Keratinocyte (primary cell): ENCODE results near the gene ZNF786. TPM values are rescaled to one million over a fixed set of nuclear protein-coding genes. Genes with fewer than 3 reads are reported as not detected.

Experiments
- DNase-seq: peaks from one replicate; pipeline ENCODE4 v3.0.0-alpha.2; 2011; ENCODE audit warnings: low read depth, missing footprints, low spot score
- FAIRE-seq: peaks from 2 replicates; lab custom pipeline; 2011; peaks lifted over from hg19 to GRCh38; lab: Jason Lieb, UNC
- H2AFZ ChIP-seq: 2 replicates; pipeline ENCODE4 v1.6.0; 2012; ENCODE audit warnings: low read length, control low read depth, inconsistent platforms; ENCODE audit not compliant: control insufficient read depth
- H3K27ac ChIP-seq: 2 replicates; pipeline ENCODE4 v1.5.1; 2011; ENCODE audit warnings: low read length; ENCODE audit not compliant: control insufficient read depth, insufficient read depth
- H3K27me3 ChIP-seq: 3 replicates; pipeline ENCODE4 v1.6.0; 2011; ENCODE audit warnings: low read length; ENCODE audit not compliant: control insufficient read depth, insufficient read depth; ENCODE audit errors: extremely low read depth
- H3K36me3 ChIP-seq, 2 experiments: 2 replicates in 1 of 2; 3 replicates in 1 of 2; pipeline ENCODE4 v1.5.1; 2011; ENCODE audit warnings: low read length in 2 of 2, mild to moderate bottlenecking in 1 of 2; ENCODE audit not compliant: control insufficient read depth in 2 of 2, insufficient read depth in 2 of 2; ENCODE audit errors: extremely low read depth in 1 of 2
- H3K4me1 ChIP-seq: 3 replicates; pipeline ENCODE4 v1.5.1; 2011; ENCODE audit warnings: low read length; ENCODE audit not compliant: control insufficient read depth, insufficient read depth; ENCODE audit errors: extremely low read depth
- H3K4me2 ChIP-seq: 3 replicates; pipeline ENCODE4 v1.6.0; 2011; ENCODE audit warnings: low read depth, low read length; ENCODE audit not compliant: control insufficient read depth, insufficient read depth; ENCODE audit errors: extremely low read depth
- H3K4me3 ChIP-seq, 3 experiments: fragments of 200-600 bp in 1 of 3; sonication (generic) in 1 of 3; 2 replicates in 2 of 3; 3 replicates in 1 of 3; pipeline ENCODE4 v1.5.1; 2011 to 2016; ENCODE audit warnings: low read length in 3 of 3, mild to moderate bottlenecking in 3 of 3, control low read depth in 2 of 3, inconsistent platforms in 1 of 3, low read depth in 1 of 3, mixed read lengths in 1 of 3, mixed run types in 1 of 3, moderate library complexity in 1 of 3; ENCODE audit not compliant: control insufficient read depth in 2 of 3, insufficient read depth in 2 of 3; ENCODE audit errors: extremely low read depth in 1 of 3
- H3K79me2 ChIP-seq: 2 replicates; pipeline ENCODE4 v1.6.0; 2012; ENCODE audit warnings: low read length; ENCODE audit not compliant: control insufficient read depth, insufficient read depth
- H3K9ac ChIP-seq: 3 replicates; pipeline ENCODE4 v1.6.0; 2011; ENCODE audit warnings: low read length; ENCODE audit not compliant: control insufficient read depth, insufficient read depth; ENCODE audit errors: extremely low read depth
- H3K9me1 ChIP-seq: 3 replicates; pipeline ENCODE4 v1.6.0; 2011; ENCODE audit warnings: low read length; ENCODE audit not compliant: control insufficient read depth, insufficient read depth; ENCODE audit errors: extremely low read depth
- H3K9me3 ChIP-seq: 2 replicates; pipeline ENCODE4 v1.5.1; 2012; ENCODE audit warnings: low read depth, low read length; ENCODE audit not compliant: control insufficient read depth
- H4K20me1 ChIP-seq: 3 replicates; pipeline ENCODE4 v1.6.0; 2011; ENCODE audit warnings: low read length; ENCODE audit not compliant: control insufficient read depth, insufficient read depth; ENCODE audit errors: extremely low read depth
- EZH2 ChIP-seq: IDR thresholded peaks from one replicate; pipeline ENCODE4 v1.6.1; 2012; ENCODE audit warnings: inconsistent platforms, mild to moderate bottlenecking, low read length, moderate library complexity
- dilution Hi-C: fragments of 300-500 bp; cut with MboI; formaldehyde crosslinking; loops from one replicate; pipeline ENCODE4 v1.7.0; 2020; ENCODE audit warnings: low sequenced_read_pairs; ENCODE audit not compliant: extremely low pct_ligation_motif_present
- polyA plus RNA-seq, 5 experiments: library from polyadenylated mRNA; depleted of rRNA in 3 of 5; stranded (reverse) in 3 of 5; stranded (forward) in 1 of 5; unstranded in 1 of 5; fragments of >200 nt; gene quantifications; 1 replicate in 1 of 5; 2 replicates in 3 of 5; 3 replicates in 1 of 5; pipeline versions ENCODE4 v1.2.1 to v1.2.3, GENCODE V29; 2011 to 2012; ENCODE audit warnings: missing spikeins in 2 of 5, low read depth in 1 of 5, low replicate concordance in 1 of 5
- TF ChIP-seq, protein P1 (sequence below), 3 experiments: IDR thresholded peaks in 1 of 3; conservative IDR thresholded peaks in 1 of 3; optimal IDR thresholded peaks in 1 of 3; 2 replicates in 2 of 3; 3 replicates in 1 of 3; pipeline versions ENCODE3 to v1.5.1; 2011; ENCODE audit warnings: low read length in 3 of 3, mild to moderate bottlenecking in 3 of 3, moderate library complexity in 2 of 3, control low read depth in 1 of 3, inconsistent platforms in 1 of 3; ENCODE audit not compliant: insufficient read depth in 2 of 3; ENCODE audit errors: extremely low read depth in 1 of 3

Gene ZNF786
- polyA plus RNA-seq, 1 donor (not counting 4 experiments of a cell fraction or from before 2014, with no cell fraction given), result 2.8 TPM

DNA sequence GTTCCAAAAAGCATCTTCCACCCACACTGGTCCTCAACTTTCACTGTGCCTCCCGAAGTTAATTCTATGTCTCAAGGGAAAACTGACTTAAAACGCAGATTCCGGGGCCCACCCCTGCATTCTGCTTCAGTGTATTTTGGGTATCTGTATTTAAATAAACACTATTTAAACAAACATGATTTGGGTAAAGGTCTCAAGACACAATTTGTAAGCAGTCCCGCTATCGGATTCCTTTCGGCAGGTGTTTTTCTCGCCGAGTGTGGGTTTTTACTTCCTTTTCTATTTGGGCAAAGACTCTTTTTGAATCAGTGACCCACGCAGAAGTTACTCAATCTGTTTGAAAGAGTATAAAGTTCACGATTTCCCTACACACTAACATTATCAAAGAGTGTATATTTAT lies 63.5 kb downstream of the ZNF786 start:
- H4K20me1 ChIP-seq, result no peaks in the 10 kb centered on the region
- H3K36me3 ChIP-seq, result peaks cover 1 to 4% of the 10 kb centered on the region in 2 experiments
- no peak overlapping the region for H2AFZ ChIP-seq
- dilution Hi-C loops, result no loop called here
- H3K4me1 ChIP-seq, result peaks cover 21% of the 10 kb centered on the region
- no peak for TF ChIP-seq EZH2
- TF ChIP-seq, protein P1, sequence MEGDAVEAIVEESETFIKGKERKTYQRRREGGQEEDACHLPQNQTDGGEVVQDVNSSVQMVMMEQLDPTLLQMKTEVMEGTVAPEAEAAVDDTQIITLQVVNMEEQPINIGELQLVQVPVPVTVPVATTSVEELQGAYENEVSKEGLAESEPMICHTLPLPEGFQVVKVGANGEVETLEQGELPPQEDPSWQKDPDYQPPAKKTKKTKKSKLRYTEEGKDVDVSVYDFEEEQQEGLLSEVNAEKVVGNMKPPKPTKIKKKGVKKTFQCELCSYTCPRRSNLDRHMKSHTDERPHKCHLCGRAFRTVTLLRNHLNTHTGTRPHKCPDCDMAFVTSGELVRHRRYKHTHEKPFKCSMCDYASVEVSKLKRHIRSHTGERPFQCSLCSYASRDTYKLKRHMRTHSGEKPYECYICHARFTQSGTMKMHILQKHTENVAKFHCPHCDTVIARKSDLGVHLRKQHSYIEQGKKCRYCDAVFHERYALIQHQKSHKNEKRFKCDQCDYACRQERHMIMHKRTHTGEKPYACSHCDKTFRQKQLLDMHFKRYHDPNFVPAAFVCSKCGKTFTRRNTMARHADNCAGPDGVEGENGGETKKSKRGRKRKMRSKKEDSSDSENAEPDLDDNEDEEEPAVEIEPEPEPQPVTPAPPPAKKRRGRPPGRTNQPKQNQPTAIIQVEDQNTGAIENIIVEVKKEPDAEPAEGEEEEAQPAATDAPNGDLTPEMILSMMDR (optimal IDR thresholded peaks at IDR 0.05 in 1 of 3, IDR thresholded peaks at IDR 0.05 in 1 of 3, conservative IDR thresholded peaks at IDR 0.05 in 1 of 3; ENCODE audit: extremely low read depth in 1 of 3, insufficient read depth in 2 of 3, low read length in 3 of 3), result no peak
- no peaks in the 10 kb centered on the region for H3K27me3 ChIP-seq
- peak overlapping the region; percentile 73 to 97 (median 95) for H3K4me3 ChIP-seq
- FAIRE-seq (no peak), DNase-seq (no peak)
- H3K9me1 ChIP-seq, result no peaks in the 10 kb centered on the region
- no peaks in the 10 kb centered on the region for H3K9me3 ChIP-seq
- peaks cover 58% of the 10 kb centered on the region for H3K79me2 ChIP-seq
- peak overlapping the region; percentile 96 for H3K4me2 ChIP-seq
- peak overlapping the region; percentile 77 for H3K27ac ChIP-seq
- peak overlapping the region; percentile 93 for H3K9ac ChIP-seq

DNA sequence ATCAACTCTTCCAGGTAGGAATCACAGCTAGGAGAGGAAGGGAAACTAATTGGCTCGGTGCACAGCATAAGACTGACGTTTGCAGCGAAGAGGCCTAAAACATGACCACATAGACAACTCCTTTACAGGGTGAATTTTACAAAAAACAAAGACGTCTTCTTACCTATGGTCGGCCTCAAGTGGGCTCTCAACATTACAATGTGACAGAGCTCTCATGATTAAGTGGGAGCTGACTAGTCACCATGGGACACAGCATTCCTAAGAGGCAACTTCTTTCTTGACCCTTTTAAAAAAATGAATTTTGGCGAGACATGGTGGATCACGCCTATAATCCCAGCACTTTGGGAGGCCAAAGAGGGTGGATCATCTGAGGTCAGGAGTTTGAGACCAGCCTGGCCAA lies 66.9 kb downstream of the ZNF786 start:
- H3K4me1 ChIP-seq, result peaks cover 16% of the 10 kb centered on the region
- dilution Hi-C loops, result no loop called here
- H3K4me3 ChIP-seq, result no peak overlapping the region
- H3K79me2 ChIP-seq, result peaks cover 72% of the 10 kb centered on the region
- no peaks in the 10 kb centered on the region for H3K27me3 ChIP-seq
- no peaks in the 10 kb centered on the region for H3K9me3 ChIP-seq
- H3K36me3 ChIP-seq, result peaks cover 6 to 20% of the 10 kb centered on the region in 2 experiments
- H3K27ac ChIP-seq, result no peak overlapping the region
- no peak overlapping the region for H3K4me2 ChIP-seq
- peaks cover 6% of the 10 kb centered on the region for H4K20me1 ChIP-seq
- H3K9ac ChIP-seq, result no peak overlapping the region
- FAIRE-seq (no peak), DNase-seq (no peak)
- TF ChIP-seq, protein P1 (optimal IDR thresholded peaks at IDR 0.05 in 1 of 3, IDR thresholded peaks at IDR 0.05 in 1 of 3, conservative IDR thresholded peaks at IDR 0.05 in 1 of 3; ENCODE audit: extremely low read depth in 1 of 3, insufficient read depth in 2 of 3, low read length in 3 of 3), result no peak
- TF ChIP-seq EZH2, result no peak
- H3K9me1 ChIP-seq, result no peaks in the 10 kb centered on the region
- no peak overlapping the region for H2AFZ ChIP-seq
